NCI-H187 (cell line): ENCODE measurements around the gene KCNT1.

Experiments
- DNase-seq, 2 experiments: peaks; one replicate each; lab custom pipeline; 2025; lab: John Stamatoyannopoulos, UW

KCNT1 gene

GRCh38 chr9:135822374-135822755 lies 120.4 kb downstream of the KCNT1 start:
- no peak for DNase-seq

- DNase-seq = no peak
Measured at GRCh38 chr9:135823036-135823435, 121.1 kb downstream of the KCNT1 start.

- DNase-seq = no peak
Measured at GRCh38 chr9:135825435-135826187, 123.6 kb downstream of the KCNT1 start.

DNA sequence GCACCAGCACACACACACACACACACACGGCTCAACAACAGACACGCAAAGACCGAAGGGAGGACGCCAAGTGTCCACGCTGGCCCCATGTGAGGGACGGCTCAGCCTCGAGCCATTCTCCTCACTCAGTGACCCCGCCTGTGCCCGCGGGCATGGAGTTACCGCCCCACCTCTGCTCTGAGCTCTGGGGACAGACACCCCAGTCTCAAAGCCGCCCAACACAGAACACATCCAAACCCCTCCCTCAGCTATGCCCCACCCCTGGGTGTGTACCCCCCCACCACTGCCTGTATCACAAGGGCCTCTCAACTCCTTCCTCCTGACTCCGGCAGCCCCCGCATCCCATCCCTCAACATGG lies 124.2 kb downstream of the KCNT1 start:
- no peak for DNase-seq

DNA sequence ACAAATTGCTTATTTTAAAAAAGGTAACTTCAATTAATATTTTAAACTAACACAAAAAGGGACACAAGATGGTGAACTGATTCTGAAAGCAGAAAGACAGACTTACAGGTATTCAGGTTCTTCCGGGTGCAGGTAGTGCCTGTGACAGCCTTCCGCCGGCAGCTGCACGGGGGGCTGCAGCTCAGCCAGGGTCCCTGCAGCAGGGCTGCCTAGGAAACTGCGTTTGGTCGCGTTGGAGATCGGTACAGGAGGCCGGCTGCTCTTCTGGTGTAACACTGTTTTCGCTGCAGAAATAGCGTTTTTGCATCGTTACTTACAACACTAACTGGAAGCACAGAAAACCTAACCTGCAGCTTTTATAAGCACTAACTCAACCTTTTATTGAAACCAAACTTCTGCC lies 125.3 kb downstream of the KCNT1 start:
- no peak for DNase-seq

DNA sequence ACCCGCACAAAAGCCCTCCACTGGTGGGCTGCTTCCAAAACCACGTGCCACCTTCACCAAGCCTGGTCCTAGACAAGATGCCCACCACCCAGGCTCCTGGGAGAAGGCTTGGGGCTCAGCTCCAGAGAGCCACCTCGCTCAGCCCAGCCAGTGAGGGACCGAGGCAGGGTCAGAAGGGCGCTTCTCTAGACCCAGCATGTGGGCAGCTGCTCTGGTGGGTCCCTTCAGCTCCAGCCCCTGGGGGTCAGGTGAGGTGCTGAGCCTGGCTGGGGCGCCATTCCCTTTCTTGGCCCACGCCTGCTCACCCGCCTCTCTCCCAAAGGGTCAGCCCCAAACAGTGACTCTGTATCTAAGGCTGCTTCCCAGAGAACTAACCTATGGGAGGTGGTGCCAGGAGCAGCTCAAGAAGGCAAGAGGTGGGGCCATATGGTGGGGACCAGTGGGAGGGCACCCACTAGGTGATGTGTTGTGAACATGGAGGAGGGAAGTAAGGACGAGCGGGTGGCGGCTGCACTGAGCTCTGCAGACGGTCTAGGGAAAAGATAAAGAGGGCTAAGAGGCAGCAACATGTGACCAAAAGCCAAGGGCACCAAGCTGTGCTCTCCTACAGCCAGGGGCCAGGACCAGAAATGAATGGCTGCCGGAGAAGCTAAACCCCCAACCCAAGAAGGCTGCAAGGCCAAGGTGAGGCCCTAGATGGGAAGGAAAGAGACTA lies 126.0 kb downstream of the KCNT1 start:
- no peak for DNase-seq

DNA sequence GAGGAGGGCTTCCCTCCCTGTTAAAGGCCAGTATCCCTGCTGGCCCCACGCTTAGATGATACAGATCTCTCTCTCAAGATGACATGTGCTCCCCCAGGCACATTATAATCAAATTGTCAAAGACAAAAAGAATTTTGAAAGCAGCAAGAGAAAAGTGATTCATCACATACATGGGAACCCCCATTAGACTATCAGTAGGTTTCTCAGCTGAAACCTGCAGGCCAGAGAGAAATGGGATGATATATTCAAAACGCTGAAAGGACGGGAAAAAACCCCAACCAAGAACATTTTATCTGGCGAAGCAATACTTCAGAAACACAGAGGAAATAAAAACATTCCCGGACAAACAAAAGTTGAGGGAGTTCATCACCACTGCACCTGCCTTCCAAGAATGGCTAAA lies 126.7 kb downstream of the KCNT1 start:
- no peak for DNase-seq

GRCh38 chr9:135830496-135830895 lies 128.5 kb downstream of the KCNT1 start:
- no peak for DNase-seq

DNA sequence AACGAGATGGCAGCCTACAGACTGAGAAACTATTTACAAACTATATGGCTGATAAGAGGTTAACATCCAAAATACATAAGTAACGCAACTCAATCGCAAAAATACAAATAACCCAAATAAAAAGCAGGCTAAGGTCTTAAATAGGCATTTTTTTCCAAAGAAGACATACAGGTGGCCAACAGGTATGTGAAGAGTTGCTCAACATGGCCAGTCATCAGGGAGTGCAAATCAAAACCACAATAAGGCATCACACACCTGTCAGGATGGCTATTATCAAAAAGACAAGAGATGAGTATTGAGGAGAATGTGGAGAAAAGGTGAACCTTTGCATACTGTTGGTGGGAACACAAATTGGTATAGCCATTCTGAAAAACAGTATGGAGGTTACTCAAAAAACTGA lies 131.9 kb downstream of the KCNT1 start:
- DNase-seq = no peak

DNA sequence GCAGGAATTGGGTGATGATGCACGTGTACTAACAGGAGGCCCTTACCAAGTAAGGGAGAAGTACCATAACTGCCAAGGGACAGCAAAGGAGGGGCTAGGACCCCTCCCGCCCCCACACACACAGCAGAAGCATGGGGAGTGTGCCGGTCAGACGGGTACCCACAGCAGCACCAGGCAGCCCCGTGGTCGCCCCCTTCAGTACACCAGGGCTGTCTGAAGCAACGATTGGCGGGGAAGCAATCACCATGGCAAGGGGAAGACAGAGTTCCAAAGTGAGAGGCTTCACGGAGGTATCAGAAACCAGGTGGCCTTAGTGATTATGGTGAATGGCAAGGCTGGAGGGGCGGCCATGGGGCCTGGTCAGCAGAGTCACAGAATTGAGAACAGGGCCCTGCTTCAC lies 133.1 kb downstream of the KCNT1 start:
- DNase-seq = no peak

DNA sequence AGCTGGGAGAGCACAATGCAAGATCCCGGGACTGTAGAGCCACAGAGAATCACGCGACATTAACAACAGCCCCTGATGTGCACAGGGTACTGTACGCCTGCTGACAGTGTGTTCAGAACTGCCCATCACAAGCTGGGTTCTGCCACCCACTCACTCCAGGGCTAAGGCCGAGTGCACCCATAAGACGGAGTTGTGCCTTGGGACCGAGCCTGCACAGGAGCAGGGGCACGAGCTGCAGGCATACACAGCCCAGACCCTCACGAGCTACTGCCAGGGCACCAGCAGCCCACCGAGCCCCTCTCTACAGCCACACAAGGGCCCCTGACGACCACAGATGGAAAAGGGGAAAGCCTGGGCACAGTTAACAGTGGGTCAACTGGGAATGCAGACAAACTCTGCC lies 137.5 kb downstream of the KCNT1 start:
- DNase-seq = no peak

DNA sequence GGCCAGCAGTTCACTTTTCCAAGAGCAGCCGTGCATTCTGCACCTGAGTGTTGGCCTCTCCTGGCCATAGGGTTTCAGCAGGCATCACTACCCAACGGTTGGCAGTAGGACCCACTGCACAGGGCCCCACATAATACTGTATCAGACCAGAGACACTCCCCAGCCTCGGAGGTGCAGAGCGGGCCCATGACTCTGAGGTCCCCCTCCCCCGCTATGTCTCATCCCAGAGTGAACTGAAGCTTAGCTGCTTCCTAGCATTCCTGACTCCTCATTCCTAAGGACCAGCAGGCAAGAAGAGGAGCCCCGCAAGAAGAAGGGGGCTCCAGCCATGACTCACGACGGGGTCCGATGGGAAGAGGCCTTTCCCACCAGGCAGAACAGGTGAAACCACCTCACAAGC lies 138.1 kb downstream of the KCNT1 start:
- no peak for DNase-seq

GRCh38 chr9:135840539-135840938 lies 138.6 kb downstream of the KCNT1 start:
- no peak for DNase-seq
